ENCODE data around the gene NR6A1.

DNA sequence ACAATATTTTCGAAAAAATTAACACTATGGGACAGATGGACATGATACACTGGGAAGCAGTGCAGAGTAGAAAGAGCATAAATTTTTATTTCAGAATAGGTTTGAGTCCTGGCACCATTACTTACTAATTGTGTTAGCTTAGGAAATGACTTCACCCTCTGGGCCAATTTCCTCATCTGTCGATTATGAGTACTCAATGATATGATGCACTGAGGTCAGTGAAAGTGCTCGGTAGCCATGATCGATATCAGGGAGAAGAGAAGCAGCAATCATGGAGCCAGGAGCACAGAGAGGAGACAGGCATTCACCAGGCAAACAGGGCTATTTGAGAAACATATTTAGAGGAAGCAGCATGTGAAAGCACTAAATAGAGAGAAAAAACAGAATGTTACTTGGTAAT lies 29.4 kb downstream of the NR6A1 start:
- TF ChIP-seq, protein P1, sequence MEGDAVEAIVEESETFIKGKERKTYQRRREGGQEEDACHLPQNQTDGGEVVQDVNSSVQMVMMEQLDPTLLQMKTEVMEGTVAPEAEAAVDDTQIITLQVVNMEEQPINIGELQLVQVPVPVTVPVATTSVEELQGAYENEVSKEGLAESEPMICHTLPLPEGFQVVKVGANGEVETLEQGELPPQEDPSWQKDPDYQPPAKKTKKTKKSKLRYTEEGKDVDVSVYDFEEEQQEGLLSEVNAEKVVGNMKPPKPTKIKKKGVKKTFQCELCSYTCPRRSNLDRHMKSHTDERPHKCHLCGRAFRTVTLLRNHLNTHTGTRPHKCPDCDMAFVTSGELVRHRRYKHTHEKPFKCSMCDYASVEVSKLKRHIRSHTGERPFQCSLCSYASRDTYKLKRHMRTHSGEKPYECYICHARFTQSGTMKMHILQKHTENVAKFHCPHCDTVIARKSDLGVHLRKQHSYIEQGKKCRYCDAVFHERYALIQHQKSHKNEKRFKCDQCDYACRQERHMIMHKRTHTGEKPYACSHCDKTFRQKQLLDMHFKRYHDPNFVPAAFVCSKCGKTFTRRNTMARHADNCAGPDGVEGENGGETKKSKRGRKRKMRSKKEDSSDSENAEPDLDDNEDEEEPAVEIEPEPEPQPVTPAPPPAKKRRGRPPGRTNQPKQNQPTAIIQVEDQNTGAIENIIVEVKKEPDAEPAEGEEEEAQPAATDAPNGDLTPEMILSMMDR (IDR thresholded peaks at IDR 0.05): no peak
- no peak for TF ChIP-seq POLR2AphosphoS5 (IDR thresholded peaks at IDR 0.05; ENCODE audit: insufficient read depth in 1 of 2, low read depth in 1 of 2)
